DOHH2 (cell line): ENCODE data around the gene TUBB8.

Experiments
- H3F3A ChIP-seq: fragments of 200-600 bp; sonication (generic), shearing (Covaris generic); 2 replicates; pipeline ENCODE4 v1.6.0; 2016; ENCODE audit warnings: antibody characterized with exemption, mild to moderate bottlenecking; ENCODE audit not compliant: control insufficient read depth, insufficient read depth
- H3K27ac ChIP-seq: fragments of 200-600 bp; sonication (generic); 2 replicates; pipeline ENCODE4 v1.5.1; 2014; ENCODE audit warnings: low read depth, mild to moderate bottlenecking, low read length, moderate library complexity
- H3K27me3 ChIP-seq: fragments of 200-600 bp; sonication (generic); 2 replicates; pipeline ENCODE4 v1.6.1; 2014; ENCODE audit warnings: mild to moderate bottlenecking, low read length, mixed read lengths; ENCODE audit not compliant: control insufficient read depth
- H3K36me3 ChIP-seq: fragments of 200-600 bp; sonication (generic); 2 replicates; pipeline ENCODE4 v1.6.1; 2014; ENCODE audit warnings: mild to moderate bottlenecking, low read length, moderate library complexity, mixed read lengths; ENCODE audit not compliant: control insufficient read depth
- H3K4me1 ChIP-seq: fragments of 200-600 bp; sonication (generic); 2 replicates; pipeline ENCODE4 v1.6.1; 2014; ENCODE audit warnings: mild to moderate bottlenecking, low read length, mixed read lengths; ENCODE audit not compliant: control insufficient read depth
- H3K4me2 ChIP-seq: fragments of 200-600 bp; sonication (generic); 2 replicates; pipeline ENCODE4 v1.6.0; 2014; ENCODE audit warnings: mild to moderate bottlenecking, low read length, moderate library complexity
- H3K4me3 ChIP-seq: fragments of 200-600 bp; sonication (generic); 2 replicates; pipeline ENCODE4 v1.5.1; 2014; ENCODE audit warnings: mild to moderate bottlenecking, low read length, mixed read lengths
- H3K79me2 ChIP-seq: fragments of 200-600 bp; sonication (generic); 2 replicates; pipeline ENCODE4 v1.6.1; 2014; ENCODE audit warnings: mild to moderate bottlenecking, low read length, mixed read lengths; ENCODE audit not compliant: control insufficient read depth
- H3K9me2 ChIP-seq: fragments of 200-600 bp; sonication (generic); replicated peaks from 2 replicates; pipeline ENCODE4 v1.6.1; 2014; ENCODE audit warnings: mild to moderate bottlenecking, low read length, mixed read lengths; ENCODE audit not compliant: control insufficient read depth
- H3K9me3 ChIP-seq: fragments of 200-600 bp; sonication (generic); 2 replicates; pipeline ENCODE4 v1.6.1; 2014; ENCODE audit warnings: antibody characterized with exemption, low read length, mixed read lengths; ENCODE audit not compliant: control insufficient read depth, insufficient read depth
- H4K20me1 ChIP-seq: fragments of 200-600 bp; sonication (generic); 2 replicates; pipeline ENCODE4 v1.6.0; 2014; ENCODE audit warnings: low read depth, mild to moderate bottlenecking, antibody characterized with exemption, low read length, moderate library complexity; ENCODE audit not compliant: control insufficient read depth, insufficient read depth
- EZH2phosphoT487 ChIP-seq: fragments of 200-600 bp; sonication (generic); IDR thresholded peaks from 2 replicates; pipeline ENCODE4 v1.6.1; 2017; ENCODE audit warnings: borderline replicate concordance, mild to moderate bottlenecking, antibody characterized with exemption, low read length, moderate library complexity, mixed read lengths
- TF ChIP-seq, protein P1 (sequence below): fragments of 200-600 bp; sonication (generic); IDR thresholded peaks from one replicate; pipeline ENCODE4 v1.5.1; 2014; ENCODE audit warnings: antibody characterized with exemption, mild to moderate bottlenecking, low read depth, low read length; ENCODE audit not compliant: poor library complexity, severe bottlenecking

Gene TUBB8

DNA sequence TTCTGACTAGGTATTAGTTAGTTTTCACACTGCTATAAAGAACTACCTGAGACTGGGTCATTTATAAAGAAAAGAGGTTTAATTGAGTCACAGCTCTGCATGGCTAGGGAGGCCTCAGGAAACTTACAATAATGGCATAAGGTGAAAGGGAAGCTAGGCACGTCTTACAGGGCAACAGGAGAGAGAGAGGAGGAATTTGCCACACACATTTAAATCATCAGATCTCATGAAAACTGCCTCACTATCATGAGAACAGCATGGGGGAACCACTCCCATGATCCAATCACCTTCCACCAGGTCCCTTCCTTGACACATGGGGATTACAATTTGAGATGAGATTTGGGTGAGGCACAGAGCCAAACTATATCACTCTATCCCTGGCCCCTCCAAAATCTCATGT, 45.5 kb upstream of the TUBB8 start:
- TF ChIP-seq, protein P1, sequence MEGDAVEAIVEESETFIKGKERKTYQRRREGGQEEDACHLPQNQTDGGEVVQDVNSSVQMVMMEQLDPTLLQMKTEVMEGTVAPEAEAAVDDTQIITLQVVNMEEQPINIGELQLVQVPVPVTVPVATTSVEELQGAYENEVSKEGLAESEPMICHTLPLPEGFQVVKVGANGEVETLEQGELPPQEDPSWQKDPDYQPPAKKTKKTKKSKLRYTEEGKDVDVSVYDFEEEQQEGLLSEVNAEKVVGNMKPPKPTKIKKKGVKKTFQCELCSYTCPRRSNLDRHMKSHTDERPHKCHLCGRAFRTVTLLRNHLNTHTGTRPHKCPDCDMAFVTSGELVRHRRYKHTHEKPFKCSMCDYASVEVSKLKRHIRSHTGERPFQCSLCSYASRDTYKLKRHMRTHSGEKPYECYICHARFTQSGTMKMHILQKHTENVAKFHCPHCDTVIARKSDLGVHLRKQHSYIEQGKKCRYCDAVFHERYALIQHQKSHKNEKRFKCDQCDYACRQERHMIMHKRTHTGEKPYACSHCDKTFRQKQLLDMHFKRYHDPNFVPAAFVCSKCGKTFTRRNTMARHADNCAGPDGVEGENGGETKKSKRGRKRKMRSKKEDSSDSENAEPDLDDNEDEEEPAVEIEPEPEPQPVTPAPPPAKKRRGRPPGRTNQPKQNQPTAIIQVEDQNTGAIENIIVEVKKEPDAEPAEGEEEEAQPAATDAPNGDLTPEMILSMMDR, result no peak
- no peak for TF ChIP-seq EZH2phosphoT487
- no peaks in the 10 kb centered on the region for H3K36me3 ChIP-seq
- H3K27me3 ChIP-seq, result no peaks in the 10 kb centered on the region
- H3K9me2 ChIP-seq, result no peaks in the 10 kb centered on the region
- H3K4me2 ChIP-seq, result no peak overlapping the region
- H3F3A ChIP-seq, result no peaks in the 10 kb centered on the region
- H3K9me3 ChIP-seq, result peaks cover 23% of the 10 kb centered on the region
- H3K27ac ChIP-seq, result no peak overlapping the region
- no peaks in the 10 kb centered on the region for H3K79me2 ChIP-seq
- no peaks in the 10 kb centered on the region for H4K20me1 ChIP-seq
- no peak overlapping the region for H3K4me3 ChIP-seq
- no peaks in the 10 kb centered on the region for H3K4me1 ChIP-seq

DNA sequence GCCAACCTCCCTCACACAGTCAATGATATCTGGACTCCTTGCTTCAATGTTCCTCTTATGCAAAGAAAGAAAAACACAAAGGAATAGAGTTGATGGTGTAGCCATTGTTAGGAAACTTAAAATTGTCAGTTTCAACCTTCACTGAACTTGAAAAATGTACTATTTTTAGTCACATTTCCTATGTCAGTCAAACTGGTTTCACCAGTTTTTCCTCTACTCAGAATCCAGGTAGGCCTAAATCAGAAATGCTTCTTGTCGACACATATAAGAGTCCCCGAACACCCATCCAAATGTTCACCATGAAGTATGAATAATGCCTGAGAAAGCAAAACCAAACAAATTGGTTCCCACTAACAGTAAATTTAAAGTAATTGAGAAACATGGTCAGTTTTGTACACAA, 43.8 kb upstream of the TUBB8 start:
- TF ChIP-seq EZH2phosphoT487, result no peak
- TF ChIP-seq, protein P1, result no peak
- Histone ChIP-seq H3K36me3 (no peaks in the 10 kb centered on the region), H4K20me1 (no peaks in the 10 kb centered on the region), H3K9me2 (no peaks in the 10 kb centered on the region), H3K27me3 (peaks cover 5% of the 10 kb centered on the region; the same call in 1 of the 2 replicates), H3K4me3 (no peak overlapping the region), H3K4me2 (no peak overlapping the region), H3K79me2 (no peaks in the 10 kb centered on the region), H3K4me1 (no peaks in the 10 kb centered on the region), H3K9me3 (peaks cover 20% of the 10 kb centered on the region), H3F3A (no peaks in the 10 kb centered on the region), H3K27ac (no peak overlapping the region)

DNA sequence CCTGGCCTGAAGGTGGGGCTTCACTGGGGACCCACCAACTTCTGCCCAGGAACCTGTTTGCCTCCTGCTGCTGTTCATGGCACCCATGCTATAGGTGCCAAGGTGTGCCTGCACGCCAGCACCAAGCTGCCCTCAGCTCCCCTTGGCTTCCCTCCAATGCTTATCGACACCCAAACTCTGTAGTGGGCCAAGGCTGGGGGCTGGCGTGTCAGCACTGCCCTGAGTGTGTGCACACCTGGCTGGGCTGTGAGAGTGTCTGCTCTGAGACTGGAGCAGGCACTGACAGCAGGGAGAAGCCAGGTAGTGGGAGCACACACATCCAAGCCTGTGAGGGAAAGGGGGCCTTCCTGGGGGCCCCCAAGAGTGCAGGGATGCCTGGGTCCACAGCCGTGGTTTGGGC, 43.1 kb upstream of the TUBB8 start:
- TF ChIP-seq EZH2phosphoT487, result no peak
- TF ChIP-seq, protein P1, result no peak
- Histone ChIP-seq H3K9me2 (no peaks in the 10 kb centered on the region), H3K4me1 (no peaks in the 10 kb centered on the region), H3K9me3 (peaks cover 17% of the 10 kb centered on the region), H3K4me3 (no peak overlapping the region), H3K36me3 (no peaks in the 10 kb centered on the region), H3K27me3 (peaks cover 5% of the 10 kb centered on the region; the same call in 1 of the 2 replicates), H3K79me2 (no peaks in the 10 kb centered on the region), H4K20me1 (no peaks in the 10 kb centered on the region), H3F3A (no peaks in the 10 kb centered on the region), H3K4me2 (no peak overlapping the region), H3K27ac (no peak overlapping the region)
